Neural progenitor cell (in vitro differentiated cells): ENCODE data around the gene RAP1GDS1.

Source experiments
- EZH2 ChIP-seq: fragments of 200-600 bp; sonication (generic); IDR thresholded peaks from 2 replicates; pipeline ENCODE4 v1.6.1; 2017; ENCODE audit warnings: antibody characterized with exemption, mild to moderate bottlenecking, moderate library complexity
- TF ChIP-seq, protein P1 (sequence below): fragments of 200-600 bp; sonication (generic); IDR thresholded peaks from 2 replicates; pipeline ENCODE4 v1.5.1; 2017; ENCODE audit warnings: antibody characterized with exemption, mild to moderate bottlenecking

GRCh38 chr4:98493296-98493695 is 232.1 kb downstream of the RAP1GDS1 start:
- TF ChIP-seq EZH2 = no peak
- TF ChIP-seq, protein P1, sequence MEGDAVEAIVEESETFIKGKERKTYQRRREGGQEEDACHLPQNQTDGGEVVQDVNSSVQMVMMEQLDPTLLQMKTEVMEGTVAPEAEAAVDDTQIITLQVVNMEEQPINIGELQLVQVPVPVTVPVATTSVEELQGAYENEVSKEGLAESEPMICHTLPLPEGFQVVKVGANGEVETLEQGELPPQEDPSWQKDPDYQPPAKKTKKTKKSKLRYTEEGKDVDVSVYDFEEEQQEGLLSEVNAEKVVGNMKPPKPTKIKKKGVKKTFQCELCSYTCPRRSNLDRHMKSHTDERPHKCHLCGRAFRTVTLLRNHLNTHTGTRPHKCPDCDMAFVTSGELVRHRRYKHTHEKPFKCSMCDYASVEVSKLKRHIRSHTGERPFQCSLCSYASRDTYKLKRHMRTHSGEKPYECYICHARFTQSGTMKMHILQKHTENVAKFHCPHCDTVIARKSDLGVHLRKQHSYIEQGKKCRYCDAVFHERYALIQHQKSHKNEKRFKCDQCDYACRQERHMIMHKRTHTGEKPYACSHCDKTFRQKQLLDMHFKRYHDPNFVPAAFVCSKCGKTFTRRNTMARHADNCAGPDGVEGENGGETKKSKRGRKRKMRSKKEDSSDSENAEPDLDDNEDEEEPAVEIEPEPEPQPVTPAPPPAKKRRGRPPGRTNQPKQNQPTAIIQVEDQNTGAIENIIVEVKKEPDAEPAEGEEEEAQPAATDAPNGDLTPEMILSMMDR = no peak
